K562 (cell line): Measurements from ENCODE around the gene TXNIP. TPM values are rescaled to one million over a fixed set of nuclear protein-coding genes. Genes with fewer than 3 reads are reported as not detected.

Experiments used
- JUN ChIP-seq, 2 experiments: sonication (generic) in 1 of 2; formaldehyde crosslinking in 1 of 2; IDR thresholded peaks; 2 replicates each; pipeline versions ENCODE4 v1.6.1 to v1.8.0; 2012 to 2022; ENCODE audit warnings: borderline replicate concordance in 2 of 2, mild to moderate bottlenecking in 2 of 2, improper control_type of control experiment in 1 of 2, low read depth in 1 of 2, low read length in 1 of 2, missing genetic modification reagents in 1 of 2
- NCOA2 ChIP-seq, 2 experiments: fragments of 450-650 bp; IDR thresholded peaks; 2 replicates each; pipeline ENCODE4 v1.6.1; 2018; ENCODE audit warnings: mild to moderate bottlenecking in 2 of 2, moderate library complexity in 1 of 2; ENCODE audit not compliant: partially characterized antibody in 2 of 2
- TARDBP ChIP-seq: fragments of 450-650 bp; IDR thresholded peaks from 2 replicates; pipeline ENCODE4 v1.6.1; 2016
- UBTF ChIP-seq, 2 experiments: IDR thresholded peaks; 2 replicates each; pipeline ENCODE4 v1.6.1; 2012; ENCODE audit warnings: improper control_type of control experiment in 2 of 2, low read depth in 2 of 2, low read length in 2 of 2, borderline replicate concordance in 1 of 2
- ZBTB17 ChIP-seq: fragments of 450-650 bp; formaldehyde crosslinking; IDR thresholded peaks from 2 replicates; pipeline ENCODE4 v1.4.0; 2020; ENCODE audit warnings: mild to moderate bottlenecking
- ZBTB34 ChIP-seq: fragments of 250-450 bp; sonication (Bioruptor Pico); IDR thresholded peaks from 2 replicates; pipeline ENCODE4 v1.8.0; 2021; ENCODE audit warnings: mild to moderate bottlenecking, moderate library complexity
- ZBTB40 ChIP-seq, 2 experiments: fragments of 450-650 bp in 1 of 2; sonication (generic) in 1 of 2; formaldehyde crosslinking in 1 of 2; IDR thresholded peaks; 2 replicates each; pipeline versions ENCODE4 v1.7.1 to v1.9.0; 2016 to 2022; ENCODE audit warnings: inconsistent platforms in 1 of 2, mild to moderate bottlenecking in 1 of 2, missing genetic modification reagents in 1 of 2
- ZBTB5 ChIP-seq: fragments of 450-650 bp; IDR thresholded peaks from 2 replicates; pipeline ENCODE4 v1.6.1; 2017; ENCODE audit warnings: antibody characterized with exemption
- ZNF184 ChIP-seq: sonication (generic); formaldehyde crosslinking; IDR thresholded peaks from 2 replicates; pipeline ENCODE4 v1.5.0; 2020; ENCODE audit warnings: missing genetic modification reagents
- ZNF282 ChIP-seq: sonication (generic); formaldehyde crosslinking; IDR thresholded peaks from 2 replicates; pipeline ENCODE4 v1.8.1; 2023; ENCODE audit warnings: missing genetic modification reagents
- ZNF408 ChIP-seq: fragments of 250-450 bp; sonication (Bioruptor Pico); IDR thresholded peaks from 2 replicates; pipeline ENCODE4 v1.4.0; 2020; ENCODE audit warnings: low read depth, mild to moderate bottlenecking, moderate library complexity
- ZSCAN32 ChIP-seq: fragments of 450-650 bp; formaldehyde crosslinking; IDR thresholded peaks from 2 replicates; pipeline ENCODE4 v1.4.0; 2020; ENCODE audit warnings: mild to moderate bottlenecking, moderate library complexity
- polyA plus RNA-seq, 8 experiments: library from polyadenylated mRNA; depleted of rRNA in 4 of 8; stranded (reverse) in 5 of 8; unstranded in 3 of 8; fragments of >200 nt; fragmentation: Nextera tagmentation in 2 of 8; fragmentation: Illumina TruSeq in 1 of 8; extraction: Ambion mirVana in 2 of 8; extraction: Trizol in 1 of 8; gene quantifications; 2 replicates each; pipeline versions ENCODE4 v1.2.1 to v1.2.3, GENCODE V29; 2011 to 2014; ENCODE audit warnings: inconsistent platforms in 1 of 8, missing spikeins in 1 of 8
- total RNA-seq, 7 experiments: library from RNA; depleted of rRNA in 6 of 7; stranded (reverse); fragments of >200 nt in 6 of 7; fragmentation: Illumina TruSeq in 2 of 7; extraction: Trizol in 2 of 7; gene quantifications; 2 replicates each; pipeline versions ENCODE4 v1.2.1 to v1.2.3, GENCODE V29; 2011 to 2021; ENCODE audit warnings: low replicate concordance in 1 of 7

TXNIP gene
- total and polyA plus RNA-seq, 9 of the 15 experiments (the other 6 are each of a cell fraction or from before 2014, with no cell fraction given): 120 to 499 (median 257) TPM

- no peak for TF ChIP-seq ZNF408 (CRISPR knock-in tag)
- TF ChIP-seq JUN (IDR thresholded peaks at IDR 0.05; ENCODE audit: borderline replicate concordance, low read depth, low read length): no peak
- TF ChIP-seq JUN (CRISPR knock-in tag; IDR thresholded peaks at IDR 0.05; ENCODE audit: borderline replicate concordance): no peak
- no peak for TF ChIP-seq ZBTB40 (IDR thresholded peaks at IDR 0.05)
- 0 out of 2 replicates have a peak, but pooled peaks have one; percentile 29 for TF ChIP-seq ZBTB40 (CRISPR knock-in tag; IDR thresholded peaks at IDR 0.05)
- no peak for TF ChIP-seq ZBTB34 (CRISPR knock-in tag)
- TF ChIP-seq TARDBP: no peak
- TF ChIP-seq UBTF (IDR thresholded peaks at IDR 0.05; ENCODE audit: borderline replicate concordance in 1 of 2, low read depth in 2 of 2, low read length in 2 of 2): 0 out of 4 replicates have a peak, but pooled peaks of 1 of the 2 experiments have one; percentile 32
- no peak for TF ChIP-seq ZBTB17 (CRISPR knock-in tag)
- no peak for TF ChIP-seq NCOA2 (IDR thresholded peaks at IDR 0.05; ENCODE audit: partially characterized antibody in 2 of 2)
- TF ChIP-seq ZNF184 (CRISPR knock-in tag): no peak
- TF ChIP-seq ZSCAN32: peak; percentile 39; the same call in 1 of the 2 replicates
- TF ChIP-seq ZBTB5: no peak
- no peak for TF ChIP-seq ZNF282
Measured at GRCh38 chr1:145992502-145992936, 3.9 kb downstream of the TXNIP start (continued).
